Neural cell (in vitro differentiated cells): Measurements from ENCODE around the gene SF3B1. TPM values are rescaled to one million over a fixed set of nuclear protein-coding genes. Genes with fewer than 3 reads are reported as not detected.

Experiments
- H2AFZ ChIP-seq: fragments of 200-600, 300-800 bp; sonication (generic), shearing (Covaris generic); 2 replicates; pipeline ENCODE4 v1.6.0; 2014; ENCODE audit warnings: low read depth, mild to moderate bottlenecking, antibody characterized with exemption, low read length, moderate library complexity
- H3F3A ChIP-seq: fragments of 200-600 bp; shearing (Covaris generic); 2 replicates; pipeline ENCODE4 v1.6.1; 2016; ENCODE audit warnings: mild to moderate bottlenecking, moderate library complexity, mixed read lengths, antibody characterized with exemption, low read length; ENCODE audit not compliant: insufficient read depth, poor library complexity, severe bottlenecking
- H3K27ac ChIP-seq: fragments of 200-600, 300-800 bp; sonication (generic), shearing (Covaris generic); 2 replicates; pipeline ENCODE4 v1.5.1; 2014; ENCODE audit warnings: mild to moderate bottlenecking, low read length, moderate library complexity
- H3K27me3 ChIP-seq: fragments of 300-800, 200-600 bp; sonication (generic), shearing (Covaris generic); 2 replicates; pipeline ENCODE4 v1.6.0; 2014; ENCODE audit warnings: mild to moderate bottlenecking, low read depth, low read length, moderate library complexity; ENCODE audit not compliant: insufficient read depth
- H3K36me3 ChIP-seq: fragments of 300-800, 200-600 bp; sonication (generic), shearing (Covaris generic); 2 replicates; pipeline ENCODE4 v1.5.1; 2014; ENCODE audit warnings: mild to moderate bottlenecking, antibody characterized with exemption, low read length, moderate library complexity; ENCODE audit not compliant: insufficient read depth
- H3K4me2 ChIP-seq: fragments of 300-800, 200-600 bp; sonication (generic), shearing (Covaris generic); 2 replicates; pipeline ENCODE4 v1.6.0; 2014; ENCODE audit warnings: mild to moderate bottlenecking, low read length
- H3K4me3 ChIP-seq: fragments of 300-800, 200-600 bp; sonication (generic), shearing (Covaris generic); 2 replicates; pipeline ENCODE4 v1.5.1; 2014; ENCODE audit warnings: mild to moderate bottlenecking, low read length, moderate library complexity
- H3K79me2 ChIP-seq: fragments of 200-600 bp; shearing (Covaris generic); replicated peaks from 2 replicates; pipeline ENCODE4 v1.6.0; 2014; ENCODE audit warnings: mild to moderate bottlenecking, low read length, moderate library complexity; ENCODE audit not compliant: insufficient read depth
- H3K9ac ChIP-seq: fragments of 300-800, 200-600 bp; sonication (generic), shearing (Covaris generic); 2 replicates; pipeline ENCODE4 v1.6.1; 2016; ENCODE audit warnings: mild to moderate bottlenecking, low read length, mixed read lengths
- H3K9me2 ChIP-seq: fragments of 200-600 bp; shearing (Covaris generic); 2 replicates; pipeline ENCODE4 v1.6.1; 2016; ENCODE audit warnings: mild to moderate bottlenecking, low read length, mixed read lengths; ENCODE audit not compliant: insufficient read depth
- H3K9me3 ChIP-seq: fragments of 200-600, 300-800 bp; sonication (generic), shearing (Covaris generic); 2 replicates; pipeline ENCODE4 v1.6.1; 2016; ENCODE audit warnings: mild to moderate bottlenecking, mixed run types, low read length, moderate library complexity, mixed read lengths
- H4K20me1 ChIP-seq: fragments of 200-600 bp; shearing (Covaris generic); 2 replicates; pipeline ENCODE4 v1.6.1; 2016; ENCODE audit warnings: mild to moderate bottlenecking, mixed run types; ENCODE audit not compliant: insufficient read depth
- EP300 ChIP-seq: fragments of 450-650 bp; conservative IDR thresholded peaks from 2 replicates; pipeline ENCODE4 v1.6.1; 2014; ENCODE audit warnings: antibody characterized with exemption, mild to moderate bottlenecking, moderate library complexity; ENCODE audit not compliant: poor library complexity, severe bottlenecking
- EZH2 ChIP-seq: fragments of 200-600, 300-800 bp; shearing (Covaris generic), sonication (generic); IDR thresholded peaks from 2 replicates; pipeline ENCODE4 v1.6.1; 2014; ENCODE audit warnings: antibody characterized with exemption, low read length, borderline replicate concordance, mild to moderate bottlenecking; ENCODE audit not compliant: insufficient read depth, poor library complexity, severe bottlenecking
- MXI1 ChIP-seq: fragments of 450-650 bp; conservative IDR thresholded peaks from 2 replicates; pipeline ENCODE4 v1.6.1; 2014; ENCODE audit warnings: antibody characterized with exemption, mild to moderate bottlenecking; ENCODE audit not compliant: poor library complexity, severe bottlenecking
- POLR2AphosphoS5 ChIP-seq: IDR thresholded peaks from 2 replicates; pipeline ENCODE4 v1.6.1; 2012
- RAD21 ChIP-seq: fragments of 450-650 bp; conservative IDR thresholded peaks from 2 replicates; pipeline ENCODE4 v1.6.1; 2014; ENCODE audit warnings: antibody characterized with exemption, mild to moderate bottlenecking, moderate library complexity
- SMC3 ChIP-seq: fragments of 450-650 bp; conservative IDR thresholded peaks from 2 replicates; pipeline ENCODE4 v1.6.1; 2014; ENCODE audit warnings: antibody characterized with exemption, mild to moderate bottlenecking, moderate library complexity; ENCODE audit not compliant: poor library complexity
- TAF1 ChIP-seq: IDR thresholded peaks from 2 replicates; pipeline ENCODE4 v1.6.1; 2012; ENCODE audit warnings: low read depth
- polyA plus RNA-seq: library from polyadenylated mRNA; depleted of rRNA; stranded (reverse); fragments of >200 nt; gene quantifications from 2 replicates; pipeline ENCODE4 v1.2.3, GENCODE V29; 2014
- TF ChIP-seq, protein P1 (sequence below): IDR thresholded peaks from 2 replicates; pipeline ENCODE4 v1.6.1; 2012; ENCODE audit warnings: borderline replicate concordance
- TF ChIP-seq, protein P2 (sequence below): fragments of 450-650 bp; IDR thresholded peaks from 2 replicates; pipeline ENCODE4 v1.5.1; 2014; ENCODE audit warnings: antibody characterized with exemption, mild to moderate bottlenecking, moderate library complexity; ENCODE audit not compliant: poor library complexity, severe bottlenecking

Gene SF3B1
- polyA plus RNA-seq, 1 donor from 2014 or later = 1,143 TPM

DNA sequence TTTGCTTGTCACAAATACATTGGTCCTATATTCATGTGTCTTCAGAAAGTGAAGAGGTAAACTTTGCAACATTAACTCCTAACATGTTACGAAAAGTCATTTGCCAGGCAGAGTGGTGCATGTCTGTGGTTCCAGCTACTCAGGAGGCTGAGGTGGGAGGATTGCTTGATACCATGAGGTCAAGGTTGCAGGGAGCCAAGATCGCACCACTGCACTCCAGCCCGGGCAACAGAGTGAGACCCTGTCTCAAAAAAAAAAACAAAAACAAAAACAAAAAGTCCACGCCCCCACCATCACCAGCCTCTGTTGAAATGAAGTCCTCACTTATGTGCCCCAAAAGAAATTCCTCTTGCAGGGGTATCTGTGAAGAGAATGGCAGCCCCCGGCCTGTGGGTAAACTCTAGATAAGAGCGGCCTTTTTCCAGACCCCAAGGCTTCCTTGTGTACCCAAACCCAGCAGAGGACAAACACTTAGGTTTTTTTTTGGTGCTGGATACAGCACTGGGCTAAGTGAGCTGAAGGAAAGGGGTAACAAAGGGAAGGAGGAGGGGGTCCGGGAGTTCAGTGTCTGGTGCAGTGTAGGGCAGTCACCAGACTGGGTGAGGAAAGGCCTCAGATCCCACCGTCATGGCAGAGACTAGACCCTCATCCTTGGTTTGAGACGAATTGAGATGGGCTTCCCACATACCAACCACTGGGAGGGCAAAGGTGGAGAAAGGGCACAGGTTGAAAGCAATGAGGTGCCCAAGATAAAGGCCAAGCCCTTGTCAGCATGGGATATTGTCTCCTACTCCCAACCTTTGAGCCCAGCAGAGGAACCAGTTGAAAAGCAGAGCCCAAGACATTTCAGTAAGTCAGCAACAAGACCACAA is 45.6 kb upstream of the SF3B1 start:
- no peaks in the 10 kb centered on the region for H3F3A ChIP-seq
- H3K27ac ChIP-seq = no peak overlapping the region
- H3K9me3 ChIP-seq = no peaks in the 10 kb centered on the region
- H3K9ac ChIP-seq = no peak overlapping the region
- no peaks in the 10 kb centered on the region for H4K20me1 ChIP-seq
- no peak for TF ChIP-seq EZH2
- no peak for TF ChIP-seq MXI1
- no peak for TF ChIP-seq TAF1
- no peak for TF ChIP-seq POLR2AphosphoS5
- TF ChIP-seq RAD21 = no peak
- no peak for TF ChIP-seq SMC3
- TF ChIP-seq, protein P1, sequence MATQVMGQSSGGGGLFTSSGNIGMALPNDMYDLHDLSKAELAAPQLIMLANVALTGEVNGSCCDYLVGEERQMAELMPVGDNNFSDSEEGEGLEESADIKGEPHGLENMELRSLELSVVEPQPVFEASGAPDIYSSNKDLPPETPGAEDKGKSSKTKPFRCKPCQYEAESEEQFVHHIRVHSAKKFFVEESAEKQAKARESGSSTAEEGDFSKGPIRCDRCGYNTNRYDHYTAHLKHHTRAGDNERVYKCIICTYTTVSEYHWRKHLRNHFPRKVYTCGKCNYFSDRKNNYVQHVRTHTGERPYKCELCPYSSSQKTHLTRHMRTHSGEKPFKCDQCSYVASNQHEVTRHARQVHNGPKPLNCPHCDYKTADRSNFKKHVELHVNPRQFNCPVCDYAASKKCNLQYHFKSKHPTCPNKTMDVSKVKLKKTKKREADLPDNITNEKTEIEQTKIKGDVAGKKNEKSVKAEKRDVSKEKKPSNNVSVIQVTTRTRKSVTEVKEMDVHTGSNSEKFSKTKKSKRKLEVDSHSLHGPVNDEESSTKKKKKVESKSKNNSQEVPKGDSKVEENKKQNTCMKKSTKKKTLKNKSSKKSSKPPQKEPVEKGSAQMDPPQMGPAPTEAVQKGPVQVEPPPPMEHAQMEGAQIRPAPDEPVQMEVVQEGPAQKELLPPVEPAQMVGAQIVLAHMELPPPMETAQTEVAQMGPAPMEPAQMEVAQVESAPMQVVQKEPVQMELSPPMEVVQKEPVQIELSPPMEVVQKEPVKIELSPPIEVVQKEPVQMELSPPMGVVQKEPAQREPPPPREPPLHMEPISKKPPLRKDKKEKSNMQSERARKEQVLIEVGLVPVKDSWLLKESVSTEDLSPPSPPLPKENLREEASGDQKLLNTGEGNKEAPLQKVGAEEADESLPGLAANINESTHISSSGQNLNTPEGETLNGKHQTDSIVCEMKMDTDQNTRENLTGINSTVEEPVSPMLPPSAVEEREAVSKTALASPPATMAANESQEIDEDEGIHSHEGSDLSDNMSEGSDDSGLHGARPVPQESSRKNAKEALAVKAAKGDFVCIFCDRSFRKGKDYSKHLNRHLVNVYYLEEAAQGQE = no peak
- TF ChIP-seq, protein P2, sequence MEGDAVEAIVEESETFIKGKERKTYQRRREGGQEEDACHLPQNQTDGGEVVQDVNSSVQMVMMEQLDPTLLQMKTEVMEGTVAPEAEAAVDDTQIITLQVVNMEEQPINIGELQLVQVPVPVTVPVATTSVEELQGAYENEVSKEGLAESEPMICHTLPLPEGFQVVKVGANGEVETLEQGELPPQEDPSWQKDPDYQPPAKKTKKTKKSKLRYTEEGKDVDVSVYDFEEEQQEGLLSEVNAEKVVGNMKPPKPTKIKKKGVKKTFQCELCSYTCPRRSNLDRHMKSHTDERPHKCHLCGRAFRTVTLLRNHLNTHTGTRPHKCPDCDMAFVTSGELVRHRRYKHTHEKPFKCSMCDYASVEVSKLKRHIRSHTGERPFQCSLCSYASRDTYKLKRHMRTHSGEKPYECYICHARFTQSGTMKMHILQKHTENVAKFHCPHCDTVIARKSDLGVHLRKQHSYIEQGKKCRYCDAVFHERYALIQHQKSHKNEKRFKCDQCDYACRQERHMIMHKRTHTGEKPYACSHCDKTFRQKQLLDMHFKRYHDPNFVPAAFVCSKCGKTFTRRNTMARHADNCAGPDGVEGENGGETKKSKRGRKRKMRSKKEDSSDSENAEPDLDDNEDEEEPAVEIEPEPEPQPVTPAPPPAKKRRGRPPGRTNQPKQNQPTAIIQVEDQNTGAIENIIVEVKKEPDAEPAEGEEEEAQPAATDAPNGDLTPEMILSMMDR = no peak
- no peak for TF ChIP-seq EP300
- no peak overlapping the region for H3K4me2 ChIP-seq
- no peaks in the 10 kb centered on the region for H3K36me3 ChIP-seq
- no peak overlapping the region for H2AFZ ChIP-seq
- H3K79me2 ChIP-seq = no peaks in the 10 kb centered on the region
- H3K27me3 ChIP-seq = no peaks in the 10 kb centered on the region
- no peak overlapping the region for H3K4me3 ChIP-seq
- H3K9me2 ChIP-seq = no peaks in the 10 kb centered on the region

DNA sequence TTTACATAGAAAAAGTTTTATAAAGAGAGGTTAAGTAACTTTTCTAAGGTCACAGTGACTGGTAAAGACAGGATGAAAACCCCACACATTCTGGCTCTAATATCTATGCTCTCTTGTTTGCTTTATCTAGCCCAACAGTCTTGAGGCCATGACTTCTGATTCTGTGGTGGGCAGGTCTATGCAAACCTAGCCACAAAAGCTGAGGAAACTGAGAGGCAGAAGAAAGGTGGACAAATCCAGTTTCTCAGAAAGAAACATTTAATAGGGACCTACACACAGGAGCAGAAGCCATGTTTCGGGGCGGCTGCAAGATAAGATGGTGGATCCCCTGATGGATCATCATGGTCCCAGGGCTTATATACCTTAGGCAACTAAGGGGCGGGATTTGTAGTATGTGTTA is 43.0 kb upstream of the SF3B1 start:
- no peak for TF ChIP-seq TAF1
- TF ChIP-seq SMC3 = no peak
- TF ChIP-seq POLR2AphosphoS5 = no peak
- TF ChIP-seq RAD21 = no peak
- TF ChIP-seq EP300 = no peak
- no peak for TF ChIP-seq MXI1
- TF ChIP-seq, protein P1 = no peak
- no peak for TF ChIP-seq EZH2
- TF ChIP-seq, protein P2 = no peak
- no peak overlapping the region for H3K9ac ChIP-seq

More for the DNA sequence above, 43.0 kb upstream of the SF3B1 start:
- H3K4me3 ChIP-seq = no peak overlapping the region
- H3K27me3 ChIP-seq = no peaks in the 10 kb centered on the region
- no peak overlapping the region for H2AFZ ChIP-seq
- H3K9me3 ChIP-seq = no peaks in the 10 kb centered on the region
- no peaks in the 10 kb centered on the region for H3K36me3 ChIP-seq
- H3K4me2 ChIP-seq = no peak overlapping the region
- no peaks in the 10 kb centered on the region for H4K20me1 ChIP-seq
- H3K79me2 ChIP-seq = no peaks in the 10 kb centered on the region
- H3F3A ChIP-seq = no peaks in the 10 kb centered on the region
- no peaks in the 10 kb centered on the region for H3K9me2 ChIP-seq
- no peak overlapping the region for H3K27ac ChIP-seq
